HK-2 (cell line): ENCODE measurements around the gene ZNF277.
"Not testable (repeated sequence)": the region's sequence is repeated elsewhere in the genome, so short reads cannot be mapped to it uniquely, and the experiment has no call there.

Source experiments
- DNase-seq: peaks from one replicate; pipeline ENCODE4 v3.0.0-alpha.2; 2018; ENCODE audit not compliant: unreplicated experiment

Gene ZNF277

GRCh38 chr7:112292162-112292561, 85.7 kb downstream of the ZNF277 start:
- DNase-seq: no peak

GRCh38 chr7:112293416-112293815, 86.9 kb downstream of the ZNF277 start:
- no peak for DNase-seq

DNA sequence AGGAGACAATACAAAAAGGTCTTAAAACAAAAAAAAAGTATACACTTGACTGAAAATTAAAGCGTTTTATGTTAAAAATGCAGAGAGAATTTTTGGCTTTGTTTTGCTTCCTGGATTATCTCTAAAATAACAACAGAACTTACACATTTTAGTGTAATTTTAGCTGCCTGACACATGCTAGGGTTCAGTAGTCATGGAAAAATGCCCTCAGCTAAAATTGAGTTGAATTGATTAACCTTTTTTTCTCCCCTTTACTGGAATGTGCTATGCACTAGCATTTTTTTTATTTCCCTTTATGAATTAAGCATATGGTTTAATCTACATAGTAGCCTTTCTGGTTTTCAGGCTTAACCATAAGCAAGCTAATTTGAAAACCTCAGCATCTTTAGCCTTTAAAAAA, 89.9 kb downstream of the ZNF277 start:
- no peak for DNase-seq

GRCh38 chr7:112297681-112298080, 91.2 kb downstream of the ZNF277 start:
- no peak for DNase-seq

- no peak for DNase-seq
These were observed 92.1 kb downstream of the ZNF277 start for GRCh38 chr7:112298543-112299100.

DNA sequence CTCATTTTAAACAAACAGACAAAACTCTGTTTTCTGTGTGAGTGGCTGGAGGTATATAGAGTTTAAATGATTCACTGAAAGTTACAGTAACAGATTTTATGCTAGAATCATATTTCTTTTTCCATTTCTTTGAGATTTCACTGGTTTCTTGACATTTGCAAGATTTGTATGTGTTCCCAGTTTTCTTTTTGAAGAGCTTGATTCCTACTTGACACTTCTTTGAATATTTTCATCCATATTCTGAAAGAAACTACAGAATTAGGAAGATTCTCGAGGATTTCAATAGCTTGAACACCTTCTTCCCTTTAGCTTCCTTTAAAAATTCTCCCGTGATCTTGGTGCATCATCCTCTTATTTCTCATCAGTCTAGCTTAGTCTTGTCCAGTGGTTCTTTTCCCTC, 93.6 kb downstream of the ZNF277 start:
- no peak for DNase-seq

- DNase-seq: no peak
These were observed 94.4 kb downstream of the ZNF277 start for GRCh38 chr7:112300831-112301407.

- DNase-seq: no peak
These were observed 96.1 kb downstream of the ZNF277 start for GRCh38 chr7:112302566-112302965.

GRCh38 chr7:112306903-112307302, 100.4 kb downstream of the ZNF277 start:
- DNase-seq: no peak

DNA sequence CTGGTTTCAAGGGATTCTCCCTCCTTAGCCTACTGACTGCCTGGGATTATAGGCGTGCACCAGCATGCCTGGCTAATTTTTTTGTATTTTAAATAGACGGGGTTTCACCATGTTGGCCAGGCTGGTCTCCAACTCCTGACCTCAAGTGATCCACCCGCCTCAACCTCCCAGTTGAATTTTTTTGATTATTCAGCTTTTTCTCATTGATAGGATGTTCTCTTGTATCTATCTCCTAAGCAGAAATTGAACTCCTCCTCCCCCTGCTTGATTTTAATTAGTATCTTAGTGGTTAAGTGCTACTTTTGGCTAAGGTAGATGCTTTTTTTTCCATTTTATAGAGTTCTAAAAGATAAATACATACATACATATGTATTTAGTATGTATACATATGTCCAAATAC, 101.0 kb downstream of the ZNF277 start:
- DNase-seq: no peak

- no peak for DNase-seq
These were observed 102.5 kb downstream of the ZNF277 start for GRCh38 chr7:112308974-112309373.

DNA sequence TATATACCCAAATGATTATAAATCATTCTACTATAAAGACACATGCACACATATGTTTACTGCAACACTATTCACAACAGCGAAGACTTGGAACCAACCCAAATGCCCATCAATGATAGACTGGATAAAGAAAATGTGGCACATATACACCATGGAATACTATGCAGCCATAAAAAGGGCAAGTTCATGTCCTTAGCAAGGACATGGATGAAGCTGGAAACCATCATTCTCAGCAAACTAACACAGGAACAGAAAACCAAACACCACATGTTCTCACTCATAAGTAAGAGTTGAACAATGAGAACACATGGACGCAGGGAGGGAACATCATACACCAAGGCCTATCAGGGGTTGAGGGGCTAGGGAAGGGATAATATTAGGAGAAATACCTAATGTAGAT, 110.3 kb downstream of the ZNF277 start:
- not testable (repeated sequence) for DNase-seq

DNA sequence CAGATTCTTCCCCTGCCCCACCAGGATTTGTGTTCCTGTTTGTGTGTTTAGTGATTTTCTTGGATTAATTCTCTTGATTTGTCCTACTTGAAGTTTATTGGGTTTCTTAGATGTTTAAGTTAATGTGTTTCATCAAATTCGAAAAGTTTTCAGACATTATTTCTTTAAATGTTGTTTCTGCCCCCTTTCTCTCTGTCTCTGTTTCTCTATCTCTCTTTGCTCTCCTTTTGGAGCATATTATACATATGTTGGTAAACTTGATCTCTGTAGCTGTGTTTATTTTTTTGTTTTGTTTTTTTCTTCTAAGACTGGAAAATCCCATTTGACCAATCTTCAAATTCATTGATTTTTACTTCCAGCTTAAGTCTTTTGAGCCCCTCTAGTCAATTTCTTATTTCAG, 115.6 kb downstream of the ZNF277 start:
- no peak for DNase-seq

DNA sequence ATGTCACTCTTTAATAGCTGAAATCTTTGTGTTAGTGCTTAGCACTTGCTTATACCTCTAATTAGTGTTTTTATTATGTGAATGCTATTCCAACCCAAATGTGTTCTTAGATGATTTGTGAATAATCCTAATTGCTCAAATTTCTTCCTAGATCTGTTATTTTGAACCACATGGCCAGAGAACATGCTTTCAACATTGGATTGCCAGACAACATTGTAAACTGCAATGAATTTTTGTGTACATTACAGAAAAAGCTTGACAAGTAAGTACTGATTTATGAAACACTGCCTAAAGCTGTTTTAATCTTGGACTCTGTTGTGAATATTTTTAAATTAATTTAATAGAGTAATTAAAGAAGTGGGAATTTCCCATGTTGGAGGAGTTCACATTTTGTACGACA, 121.1 kb downstream of the ZNF277 start:
- no peak for DNase-seq

GRCh38 chr7:112331492-112331891, 125.0 kb downstream of the ZNF277 start:
- DNase-seq: no peak

DNA sequence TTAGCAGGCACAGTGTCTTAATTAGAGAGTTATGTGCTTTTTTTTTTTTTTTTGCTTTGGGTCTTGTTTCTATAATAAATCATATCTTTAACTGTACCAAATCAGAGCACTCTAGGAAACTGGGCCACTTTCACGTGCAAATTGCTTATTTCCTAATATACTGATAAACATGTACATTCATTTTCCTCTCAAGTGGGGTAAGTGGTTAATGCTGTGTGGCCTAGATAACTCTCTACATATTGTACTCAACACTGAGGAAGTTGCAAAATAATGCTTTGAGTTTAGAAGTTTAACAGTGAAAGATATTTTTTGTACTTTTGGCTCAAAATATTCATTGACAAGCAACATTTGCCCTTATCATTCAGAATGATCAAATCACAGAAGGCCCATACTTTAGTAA, 127.9 kb downstream of the ZNF277 start:
- no peak for DNase-seq

GRCh38 chr7:112336261-112336660, 129.8 kb downstream of the ZNF277 start:
- no peak for DNase-seq

GRCh38 chr7:112336936-112337576, 130.6 kb downstream of the ZNF277 start:
- no peak for DNase-seq

DNA sequence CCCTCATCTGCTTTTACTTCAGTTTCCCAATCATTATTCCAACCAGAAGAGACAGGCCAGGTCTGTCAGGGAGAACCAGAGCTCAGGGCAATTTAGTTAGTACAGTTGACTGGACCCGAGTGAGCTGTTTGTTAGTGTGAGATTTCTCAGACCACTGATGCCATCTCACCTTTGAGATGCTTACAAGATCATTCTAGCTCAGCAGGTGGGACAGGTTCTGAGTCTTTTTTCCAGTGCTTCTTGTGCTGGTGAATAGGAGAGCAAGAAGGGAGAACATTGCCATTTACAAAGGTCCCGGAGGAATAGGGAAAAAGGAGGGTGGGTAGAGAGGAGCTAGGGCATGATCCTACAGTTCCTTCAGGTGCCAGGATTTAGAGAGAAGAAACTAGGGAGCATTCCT, 131.4 kb downstream of the ZNF277 start:
- DNase-seq: no peak

DNA sequence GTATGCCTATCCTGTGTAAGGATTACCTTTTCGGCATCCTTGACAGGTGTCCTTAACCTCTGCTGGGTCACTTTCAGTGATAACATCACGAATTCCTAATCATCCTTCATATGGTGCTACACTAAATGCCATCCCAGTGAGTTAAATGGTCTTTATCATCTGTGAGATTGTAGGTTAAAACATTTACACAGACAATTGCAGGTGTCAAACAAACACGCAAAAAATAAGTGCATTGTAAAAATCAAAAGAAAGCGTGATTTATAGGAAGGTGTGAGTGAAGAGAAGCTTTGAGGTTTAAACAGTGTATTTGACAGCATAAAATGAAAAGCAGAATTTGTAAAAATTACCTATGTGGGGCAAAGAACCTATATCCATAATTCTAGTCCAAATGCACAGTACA, 132.3 kb downstream of the ZNF277 start:
- no peak for DNase-seq

DNA sequence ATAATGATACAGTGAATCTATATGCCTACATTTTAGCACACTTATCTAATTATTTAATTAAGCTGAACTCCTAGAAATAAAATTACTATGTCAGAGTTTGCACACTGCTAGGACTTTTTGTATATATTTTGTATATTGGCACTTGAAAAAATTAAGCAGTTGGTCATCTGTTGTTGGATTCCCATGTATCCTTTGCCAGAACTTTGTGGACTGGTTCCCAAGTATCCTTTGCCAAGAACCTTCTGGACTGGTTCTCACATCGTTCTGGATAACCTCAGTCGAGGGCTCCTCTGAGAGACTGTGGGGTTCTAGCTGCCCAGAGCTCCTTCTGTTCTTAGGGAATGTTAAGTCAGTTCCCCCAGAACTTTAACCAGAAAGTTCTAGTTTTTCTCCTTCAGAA, 135.0 kb downstream of the ZNF277 start:
- no peak for DNase-seq

- no peak for DNase-seq
These were observed 140.0 kb downstream of the ZNF277 start for GRCh38 chr7:112346381-112347060.

GRCh38 chr7:112347088-112347487, 140.6 kb downstream of the ZNF277 start:
- DNase-seq: no peak
